Lower lobe of right lung (tissue), 2 donors: Measurements from ENCODE around the gene CIDEC. TPM values are rescaled to one million over a fixed set of nuclear protein-coding genes. Genes with fewer than 3 reads are reported as not detected.
"Not testable (repeated sequence)": the region's sequence is repeated elsewhere in the genome, so short reads cannot be mapped to it uniquely, and the experiment has no call there.

Source experiments
- ATAC-seq, 2 donors: fragments of 200-7000 bp; cut with Tn5 transposase; one replicate each; pipeline ENCODE4 v1.9.1; 2020 to 2022; ENCODE audit warnings: mild to moderate bottlenecking in 2 of 2, moderate library complexity in 2 of 2
- DNase-seq: peaks from one replicate; pipeline ENCODE4 v3.0.0-alpha.2; 2020
- H3K27ac ChIP-seq: fragments of 200-600 bp; one replicate; pipeline ENCODE4 v1.8.0; 2022
- H3K27me3 ChIP-seq: fragments of 200-600 bp; one replicate; pipeline ENCODE4 v1.8.0; 2022; ENCODE audit warnings: low read depth
- H3K36me3 ChIP-seq: fragments of 200-600 bp; one replicate; pipeline ENCODE4 v1.8.0; 2022; ENCODE audit warnings: mild to moderate bottlenecking
- H3K4me1 ChIP-seq: fragments of 200-600 bp; one replicate; pipeline ENCODE4 v1.8.0; 2022
- H3K4me3 ChIP-seq: fragments of 200-600 bp; one replicate; pipeline ENCODE4 v1.8.0; 2022; ENCODE audit warnings: mild to moderate bottlenecking
- H3K9me3 ChIP-seq: fragments of 200-600 bp; one replicate; pipeline ENCODE4 v1.8.0; 2022
- intact Hi-C: fragments of 100-400 bp; cut with DNase I; formaldehyde crosslinking; loops from one replicate; pipeline ENCODE4 v1.11.0; 2022
- total RNA-seq: library from RNA; stranded (reverse); fragmentation: NEBNext Ultra II Directional; extraction: Animal tissue kit (Norgen Biotek cat#: 25700); gene quantifications from one replicate; pipeline ENCODE4 v1.2.1, GENCODE V29; 2021
- TF ChIP-seq, protein P1 (sequence below): fragments of 200-600 bp; IDR thresholded peaks from one replicate; pipeline ENCODE4 v1.8.0; 2022; ENCODE audit warnings: antibody characterized with exemption, mild to moderate bottlenecking
- donor health status: DM: no; HTN: yes; CAD: no; lungs with severe emphysema.

Gene CIDEC
- total RNA-seq, 1 donor from 2014 or later: not detected

DNA sequence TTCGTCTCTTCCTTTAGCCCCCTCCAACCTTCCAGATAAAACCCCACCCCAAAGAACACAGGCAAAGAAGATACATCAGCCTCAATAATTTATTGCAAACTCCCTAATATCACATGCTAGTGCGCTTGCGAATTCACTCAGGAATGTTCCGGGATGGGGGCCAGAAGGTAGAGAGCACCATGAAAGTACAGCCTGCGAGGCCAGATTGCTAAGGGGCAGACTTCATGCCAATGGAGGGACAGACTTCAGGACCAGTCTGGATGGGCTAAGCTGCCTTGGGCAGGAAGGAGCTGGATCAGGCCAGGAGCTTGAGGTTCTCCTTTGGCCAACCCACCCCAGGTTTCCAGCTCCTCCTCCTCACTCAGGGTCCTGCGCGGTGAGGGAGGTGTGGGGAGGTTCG, 13.4 kb downstream of the CIDEC start:
- intact Hi-C loops: no loop called here
- Histone ChIP-seq H3K27ac (peak overlapping the region; percentile 11), H3K27me3 (no peaks in the 10 kb centered on the region), H3K36me3 (no peaks in the 10 kb centered on the region), H3K4me1 (peaks cover 35% of the 10 kb centered on the region), H3K4me3 (no peak overlapping the region), H3K9me3 (no peaks in the 10 kb centered on the region)
- ATAC-seq: peak; percentile 53 to 80
- DNase-seq: peak; percentile 70
- TF ChIP-seq, protein P1, sequence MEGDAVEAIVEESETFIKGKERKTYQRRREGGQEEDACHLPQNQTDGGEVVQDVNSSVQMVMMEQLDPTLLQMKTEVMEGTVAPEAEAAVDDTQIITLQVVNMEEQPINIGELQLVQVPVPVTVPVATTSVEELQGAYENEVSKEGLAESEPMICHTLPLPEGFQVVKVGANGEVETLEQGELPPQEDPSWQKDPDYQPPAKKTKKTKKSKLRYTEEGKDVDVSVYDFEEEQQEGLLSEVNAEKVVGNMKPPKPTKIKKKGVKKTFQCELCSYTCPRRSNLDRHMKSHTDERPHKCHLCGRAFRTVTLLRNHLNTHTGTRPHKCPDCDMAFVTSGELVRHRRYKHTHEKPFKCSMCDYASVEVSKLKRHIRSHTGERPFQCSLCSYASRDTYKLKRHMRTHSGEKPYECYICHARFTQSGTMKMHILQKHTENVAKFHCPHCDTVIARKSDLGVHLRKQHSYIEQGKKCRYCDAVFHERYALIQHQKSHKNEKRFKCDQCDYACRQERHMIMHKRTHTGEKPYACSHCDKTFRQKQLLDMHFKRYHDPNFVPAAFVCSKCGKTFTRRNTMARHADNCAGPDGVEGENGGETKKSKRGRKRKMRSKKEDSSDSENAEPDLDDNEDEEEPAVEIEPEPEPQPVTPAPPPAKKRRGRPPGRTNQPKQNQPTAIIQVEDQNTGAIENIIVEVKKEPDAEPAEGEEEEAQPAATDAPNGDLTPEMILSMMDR: no peak

DNA sequence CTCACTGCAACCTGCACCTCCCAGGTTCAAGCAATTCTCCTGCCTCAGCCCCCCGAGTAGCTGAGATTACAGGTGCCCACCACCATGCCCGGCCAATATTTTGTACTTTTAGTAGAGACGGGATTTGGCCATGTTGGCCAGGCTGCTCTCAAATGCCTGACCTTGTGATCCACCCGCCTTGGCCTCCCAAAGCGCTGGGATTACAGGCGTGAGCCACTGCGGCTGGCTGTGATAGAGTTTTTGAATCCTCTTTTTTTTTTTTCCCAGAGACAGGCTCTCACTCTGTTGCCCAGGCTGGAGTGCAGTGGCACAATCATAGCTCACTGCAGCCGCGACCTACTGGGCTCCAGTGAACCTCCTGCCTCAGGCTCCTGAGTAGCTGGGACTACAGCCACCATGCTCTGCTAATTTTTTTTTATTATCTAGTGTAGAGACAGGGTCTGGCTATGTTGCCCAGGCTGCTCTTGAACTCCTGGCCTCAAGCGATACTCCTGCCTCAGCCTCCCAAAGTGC, 14.9 kb downstream of the CIDEC start:
- DNase-seq, intact Hi-C loops, H3K9me3 ChIP-seq, H3K4me3 ChIP-seq, H3K27me3 ChIP-seq, H3K36me3 ChIP-seq, ATAC-seq: not testable (repeated sequence)
- H3K4me1 ChIP-seq: peaks cover 35% of the 10 kb centered on the region
- H3K27ac ChIP-seq: peak overlapping the region; percentile 72

DNA sequence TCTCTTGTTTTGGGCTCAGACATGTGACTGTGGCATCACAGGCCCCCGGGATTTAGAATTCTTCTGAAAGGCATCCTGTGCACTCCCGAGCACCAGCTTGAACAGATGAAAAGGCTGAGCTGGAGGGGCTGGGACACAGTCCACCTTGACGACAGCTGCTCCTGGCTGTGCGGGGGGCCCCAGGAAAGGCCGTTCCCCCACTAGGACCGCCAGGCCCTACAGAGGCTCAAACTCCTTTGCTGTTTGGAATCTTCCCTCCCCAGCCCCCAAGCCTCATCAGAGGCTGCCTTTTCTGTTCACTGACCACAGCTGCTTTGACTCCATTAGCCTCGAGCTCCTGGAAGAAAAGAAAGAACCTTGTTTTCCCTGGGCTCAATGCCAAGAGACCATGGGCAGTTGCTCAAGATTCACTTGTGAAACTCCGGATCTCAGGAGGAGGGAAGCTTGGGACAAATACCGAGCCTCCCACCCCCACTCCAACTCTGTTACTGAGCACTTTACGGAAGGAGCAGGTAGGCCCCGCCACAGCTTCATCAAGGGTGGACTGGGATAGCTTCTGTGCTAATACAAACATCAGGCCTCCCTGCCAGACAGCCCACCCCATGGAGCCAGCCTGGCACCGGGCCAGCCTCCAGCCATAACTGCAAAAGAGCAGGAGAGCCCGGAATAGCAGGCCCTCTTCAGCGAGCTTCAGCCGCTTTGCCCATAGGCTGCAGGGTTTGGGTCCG, 15.7 kb downstream of the CIDEC start:
- no peaks in the 10 kb centered on the region for H3K27me3 ChIP-seq
- peak overlapping the region; percentile 14 for H3K4me3 ChIP-seq
- H3K9me3 ChIP-seq: no peaks in the 10 kb centered on the region
- H3K27ac ChIP-seq: peak overlapping the region; percentile 72
- no peaks in the 10 kb centered on the region for H3K36me3 ChIP-seq
- TF ChIP-seq, protein P1: no peak
- peak; percentile 71 to 73 for ATAC-seq
- peaks cover 35% of the 10 kb centered on the region for H3K4me1 ChIP-seq
- intact Hi-C loops: no loop called here
- DNase-seq: peak; percentile 74

DNA sequence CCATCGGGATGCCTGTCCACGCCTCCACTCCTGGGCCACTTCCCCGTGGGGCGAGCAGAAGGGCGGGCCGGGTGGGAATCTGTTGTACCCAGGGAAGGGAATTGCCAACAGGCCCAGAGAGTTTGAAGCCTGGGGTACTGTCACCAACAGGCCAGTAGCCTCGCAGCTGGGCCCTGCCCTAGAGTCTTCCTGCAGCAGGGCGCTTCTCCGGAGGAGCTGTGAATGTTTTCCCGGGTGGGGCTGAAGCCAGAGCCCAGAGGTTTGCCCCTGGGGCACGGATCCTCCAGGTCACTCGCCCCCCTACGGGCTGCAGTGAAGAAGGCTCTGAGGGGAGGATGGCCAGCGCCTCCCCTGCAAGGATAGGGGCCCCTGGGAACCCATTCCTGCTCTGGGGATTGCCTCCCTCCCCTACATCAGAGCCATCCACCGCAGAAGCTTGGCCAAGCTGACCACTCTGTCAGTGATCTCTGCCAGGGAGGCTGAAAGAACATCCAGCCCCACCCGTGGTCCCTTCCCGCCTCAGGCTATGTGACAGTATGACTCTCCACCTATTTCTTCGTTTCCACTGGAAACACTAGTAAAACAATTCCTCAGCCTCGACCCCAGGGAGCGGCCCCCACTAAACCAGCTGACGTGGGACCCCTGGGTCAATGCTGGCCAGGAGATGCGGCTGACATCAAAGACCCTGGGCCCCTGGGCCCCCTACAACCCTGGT, 16.8 kb downstream of the CIDEC start:
- no peak for ATAC-seq
- H3K4me3 ChIP-seq: peak overlapping the region; percentile 53

DNA sequence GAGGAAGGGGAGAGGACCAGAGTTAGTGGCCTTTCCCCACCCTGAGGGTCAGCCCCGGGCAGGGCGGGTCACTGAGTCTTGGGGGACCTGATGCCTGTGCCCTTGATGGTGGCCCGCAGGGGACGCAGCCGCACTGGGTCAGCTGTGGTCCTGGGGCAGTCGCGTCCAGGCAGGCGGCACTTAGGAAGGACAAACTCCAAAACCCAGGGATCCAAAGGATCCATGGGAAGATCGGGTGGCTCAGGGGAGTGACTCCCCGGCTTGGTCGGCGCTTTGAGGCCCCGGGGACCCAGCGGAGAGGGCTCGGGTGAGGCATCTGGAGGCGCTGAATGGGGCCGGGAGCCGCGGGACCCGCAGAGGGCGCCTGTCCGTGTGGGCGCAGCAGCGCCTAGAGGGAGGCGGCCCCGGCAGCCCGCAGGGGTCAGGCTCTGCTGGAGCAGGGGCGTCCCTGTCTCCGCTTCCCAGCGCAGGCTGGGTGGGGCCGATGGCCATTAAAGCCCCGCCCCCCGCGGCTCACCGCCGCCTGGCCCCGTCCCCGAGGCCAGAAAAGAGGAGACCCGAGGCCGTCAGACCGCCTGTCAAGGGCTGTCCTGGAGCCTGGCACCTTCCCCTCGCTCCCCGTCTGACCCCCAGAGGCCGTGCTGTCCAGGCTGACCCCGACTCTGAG, 17.5 kb downstream of the CIDEC start:
- Histone ChIP-seq H3K27ac (peak overlapping the region; percentile 67), H3K36me3 (no peaks in the 10 kb centered on the region), H3K4me3 (peak overlapping the region; percentile 53), H3K27me3 (no peaks in the 10 kb centered on the region), H3K4me1 (peaks cover 35% of the 10 kb centered on the region), H3K9me3 (no peaks in the 10 kb centered on the region)
- TF ChIP-seq, protein P1: peak; percentile 46
- intact Hi-C loops: no loop called here
- ATAC-seq (peak; percentile 71 to 82), DNase-seq (peak; percentile 79)

More for the DNA sequence above, 16.8 kb downstream of the CIDEC start:
- H3K27ac ChIP-seq: no peak overlapping the region
- intact Hi-C loops: no loop called here
- no peak for DNase-seq
- H3K4me1 ChIP-seq: peaks cover 35% of the 10 kb centered on the region
- H3K36me3 ChIP-seq: no peaks in the 10 kb centered on the region
- no peaks in the 10 kb centered on the region for H3K27me3 ChIP-seq
- TF ChIP-seq, protein P1: no peak
- H3K9me3 ChIP-seq: no peaks in the 10 kb centered on the region
